Neuronal stem cell (in vitro differentiated cells): ENCODE results near the gene KRTAP19-1.

Experiments used
- DNase-seq: peaks from one replicate; pipeline ENCODE4 v3.0.0-alpha.2; 2013; ENCODE audit warnings: low spot score
- H2AFZ ChIP-seq: one replicate; pipeline ENCODE4 v1.6.1; 2013; ENCODE audit warnings: mild to moderate bottlenecking, low read length, inconsistent platforms
- H2AK5ac ChIP-seq: 2 replicates; pipeline ENCODE4 v1.6.1; 2013; ENCODE audit warnings: low read depth, mild to moderate bottlenecking, inconsistent platforms, low read length, moderate library complexity, mixed read lengths
- H2BK120ac ChIP-seq: 2 replicates; pipeline ENCODE4 v1.6.1; 2013; ENCODE audit warnings: low read depth, mild to moderate bottlenecking, inconsistent platforms, low read length, moderate library complexity, mixed read lengths
- H2BK12ac ChIP-seq: one replicate; pipeline ENCODE4 v1.6.1; 2013; ENCODE audit warnings: low read length, inconsistent platforms
- H2BK15ac ChIP-seq: 2 replicates; pipeline ENCODE4 v1.6.1; 2013; ENCODE audit warnings: mild to moderate bottlenecking, low read length, inconsistent platforms, mixed read lengths
- H2BK5ac ChIP-seq: one replicate; pipeline ENCODE4 v1.6.1; 2013; ENCODE audit warnings: inconsistent platforms, mild to moderate bottlenecking, low read length, moderate library complexity
- H3K14ac ChIP-seq: one replicate; pipeline ENCODE4 v1.6.1; 2013; ENCODE audit warnings: low read length, inconsistent platforms
- H3K18ac ChIP-seq: 2 replicates; pipeline ENCODE4 v1.6.1; 2013; ENCODE audit warnings: low read length, inconsistent platforms
- H3K23ac ChIP-seq: 2 replicates; pipeline ENCODE4 v1.6.1; 2013; ENCODE audit warnings: low read depth, mild to moderate bottlenecking, mixed read lengths, low read length, inconsistent platforms; ENCODE audit not compliant: poor library complexity
- H3K27ac ChIP-seq: replicated peaks from 3 replicates; pipeline ENCODE4 v1.5.1; 2013; ENCODE audit warnings: low read length, inconsistent platforms
- H3K27me3 ChIP-seq, 3 experiments: 2 replicates each; pipeline ENCODE4 v1.6.1; 2013; ENCODE audit warnings: low read length in 3 of 3, mild to moderate bottlenecking in 2 of 3, inconsistent platforms in 1 of 3, low read depth in 1 of 3, mixed read lengths in 1 of 3, moderate library complexity in 1 of 3; ENCODE audit not compliant: control insufficient read depth in 3 of 3, insufficient read depth in 3 of 3
- H3K36me3 ChIP-seq, 2 donors: replicated peaks in 1 of 2; 2 replicates each; pipeline ENCODE4 v1.6.1; 2013; ENCODE audit warnings: low read length in 2 of 2; ENCODE audit not compliant: control insufficient read depth in 2 of 2, insufficient read depth in 2 of 2
- H3K4ac ChIP-seq: 2 replicates; pipeline ENCODE4 v1.6.1; 2013; ENCODE audit warnings: inconsistent platforms, mild to moderate bottlenecking, low read length, moderate library complexity
- H3K4me1 ChIP-seq, 2 donors: 1 replicate in 1 of 2; 2 replicates in 1 of 2; pipeline ENCODE4 v1.6.1; 2013; ENCODE audit warnings: low read length in 2 of 2, low read depth in 1 of 2; ENCODE audit not compliant: control insufficient read depth in 2 of 2, insufficient read depth in 1 of 2
- H3K4me2 ChIP-seq: one replicate; pipeline ENCODE4 v1.6.1; 2013; ENCODE audit warnings: mild to moderate bottlenecking, low read length, inconsistent platforms; ENCODE audit not compliant: insufficient read depth, poor library complexity, severe bottlenecking
- H3K4me3 ChIP-seq, 2 donors: 2 replicates each; pipeline ENCODE4 v1.5.1; 2013; ENCODE audit warnings: low read length in 2 of 2, mild to moderate bottlenecking in 2 of 2, inconsistent platforms in 1 of 2, moderate library complexity in 1 of 2
- H3K79me1 ChIP-seq: one replicate; pipeline ENCODE4 v1.6.1; 2013; ENCODE audit warnings: low read depth, mild to moderate bottlenecking, inconsistent platforms, low read length, moderate library complexity
- H3K9ac ChIP-seq: one replicate; pipeline ENCODE4 v1.6.1; 2013; ENCODE audit warnings: mild to moderate bottlenecking, low read depth, low read length, inconsistent platforms; ENCODE audit not compliant: poor library complexity
- H3K9me3 ChIP-seq, 2 donors: replicated peaks in 1 of 2; 2 replicates each; pipeline versions ENCODE3 to v1.6.1; 2013; ENCODE audit warnings: low read length in 2 of 2, mild to moderate bottlenecking in 2 of 2, inconsistent platforms in 1 of 2, low read depth in 1 of 2, mixed read lengths in 1 of 2, moderate library complexity in 1 of 2; ENCODE audit not compliant: control insufficient read depth in 2 of 2, insufficient read depth in 1 of 2
- H4K8ac ChIP-seq: one replicate; pipeline ENCODE4 v1.6.1; 2013; ENCODE audit warnings: low read depth, mild to moderate bottlenecking, inconsistent platforms, low read length, moderate library complexity
- H4K91ac ChIP-seq: one replicate; pipeline ENCODE4 v1.6.1; 2013; ENCODE audit warnings: low read length, low read depth, mild to moderate bottlenecking, inconsistent platforms; ENCODE audit not compliant: poor library complexity
- WGBS, 2 donors: extraction: QIAGEN DNeasy Blood & Tissue Kit; methylation state at CpG; one replicate each; pipeline ENCODE4 v1.1.7; 2013; ENCODE audit warnings: missing lambda C conversion rate in 2 of 2, mixed read lengths in 1 of 2; ENCODE audit not compliant: insufficient read length in 2 of 2, insufficient replicate concordance in 1 of 2; ENCODE audit errors: extremely low coverage in 2 of 2; 5-methylcytosine and 5-hydroxymethylcytosine counted together

The KRTAP19-1 gene

DNA sequence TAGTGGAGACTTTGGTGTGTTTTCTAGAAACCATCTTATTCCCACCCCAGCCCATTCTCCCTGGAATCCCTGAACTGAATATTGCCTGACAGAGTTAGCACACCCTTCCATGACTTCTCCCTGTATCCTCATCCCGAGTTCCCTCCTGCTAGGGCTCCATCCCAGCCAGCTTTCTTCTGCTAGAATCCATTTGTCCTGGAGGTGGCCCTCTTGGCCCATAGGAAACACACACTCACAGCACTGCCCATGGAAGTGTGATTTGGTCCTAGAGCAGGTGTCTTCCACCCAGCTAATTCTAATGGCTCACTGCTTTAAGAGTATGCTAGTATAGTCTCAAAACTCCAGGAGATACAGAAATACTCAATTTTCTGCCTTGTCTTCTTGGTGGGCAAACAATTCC lies 36.0 kb downstream of the KRTAP19-1 start:
- Histone ChIP-seq H2BK5ac (no peak overlapping the region), H3K18ac (no peak overlapping the region), H3K36me3 (no peaks in the 10 kb centered on the region), H3K27me3 (no peaks in the 10 kb centered on the region), H2AFZ (no peak overlapping the region), H3K23ac (no peak overlapping the region), H3K4me2 (no peak overlapping the region), H3K14ac (no peak overlapping the region), H2BK12ac (no peak overlapping the region), H4K8ac (no peak overlapping the region), H2BK15ac (no peak overlapping the region), H3K27ac (no peak overlapping the region), H2BK120ac (no peak overlapping the region), H3K9ac (no peak overlapping the region), H3K4me1 (no peaks in the 10 kb centered on the region), H2AK5ac (no peak overlapping the region), H3K4ac (no peak overlapping the region), H3K4me3 (no peak overlapping the region), H3K79me1 (no peaks in the 10 kb centered on the region), H4K91ac (no peak overlapping the region), H3K9me3 (no peaks in the 10 kb centered on the region)
- no CpG with 5 or more reads among the region's 1 CpG for WGBS, 2 donors
- no peak for DNase-seq

DNA sequence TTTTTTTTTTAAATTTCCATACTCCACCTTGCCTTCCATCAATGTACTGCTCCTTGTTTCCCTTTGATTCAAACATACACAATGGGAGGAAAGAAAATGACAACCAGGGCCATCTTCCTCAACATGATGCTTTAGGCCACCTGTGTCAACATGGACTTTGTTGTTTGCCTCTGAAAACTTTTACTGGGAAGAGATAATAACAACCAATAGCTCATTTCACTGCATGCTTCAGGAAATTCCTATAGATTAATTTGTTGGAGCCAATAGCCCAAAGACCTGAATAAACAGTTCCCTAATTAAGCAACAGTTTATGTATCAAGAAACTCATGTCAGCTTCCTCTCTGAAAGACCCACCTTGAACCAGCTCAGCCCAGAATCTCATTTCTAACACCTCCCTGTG lies 36.9 kb downstream of the KRTAP19-1 start:
- Histone ChIP-seq H3K23ac (no peak overlapping the region), H3K18ac (no peak overlapping the region), H3K9me3 (no peaks in the 10 kb centered on the region), H3K79me1 (no peaks in the 10 kb centered on the region), H2BK12ac (no peak overlapping the region), H3K4me2 (no peak overlapping the region), H4K91ac (no peak overlapping the region), H2AFZ (no peak overlapping the region), H4K8ac (no peak overlapping the region), H3K27me3 (no peaks in the 10 kb centered on the region), H3K36me3 (no peaks in the 10 kb centered on the region), H2BK120ac (no peak overlapping the region), H2AK5ac (no peak overlapping the region), H3K4me3 (no peak overlapping the region), H3K4ac (no peak overlapping the region), H2BK5ac (no peak overlapping the region), H3K9ac (no peak overlapping the region), H3K4me1 (no peaks in the 10 kb centered on the region), H2BK15ac (no peak overlapping the region), H3K14ac (no peak overlapping the region), H3K27ac (no peak overlapping the region)
- no peak for DNase-seq

DNA sequence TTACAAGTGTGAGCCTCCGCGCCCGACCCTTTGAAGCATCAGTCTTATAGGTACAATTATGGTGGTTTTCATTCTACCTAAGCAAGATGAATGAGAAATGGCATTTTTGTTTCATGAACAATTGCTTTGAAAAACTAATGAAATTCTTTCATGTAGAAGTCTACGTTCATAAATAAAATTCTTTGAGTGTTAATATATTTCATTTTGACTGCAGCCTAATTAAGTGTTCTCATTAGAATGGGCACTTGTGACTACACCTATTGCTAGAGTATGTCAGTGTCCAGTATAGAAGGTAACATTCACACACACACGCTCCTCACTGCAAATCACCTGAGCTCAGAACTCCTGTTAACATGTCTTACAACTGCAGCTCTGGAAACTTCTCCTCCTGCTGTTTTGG lies 40.2 kb downstream of the KRTAP19-1 start, which contains the start of gene KRTAP15-1:
Gene KRTAP15-1, plus strand, starts transcription at position 301 of the 400 bp plus-strand sequence. Its CDS starts 53 bp downstream, at position 354.
- H3K79me1 ChIP-seq = no peaks in the 10 kb centered on the region
- no peak within 1 kb of the TSS for H3K4ac ChIP-seq
- DNase-seq = no peak
- no peak within 1 kb of the TSS for H3K23ac ChIP-seq
- H3K4me3 ChIP-seq = no peak within 1 kb of the TSS
- no peak within 1 kb of the TSS for H2AFZ ChIP-seq
- H3K14ac ChIP-seq = no peak within 1 kb of the TSS
- H3K4me2 ChIP-seq = no peak within 1 kb of the TSS
- H2BK15ac ChIP-seq = no peak within 1 kb of the TSS
- no peak within 1 kb of the TSS for H2BK120ac ChIP-seq
- no peaks in the 10 kb centered on the region for H3K27me3 ChIP-seq
- no peak within 1 kb of the TSS for H3K27ac ChIP-seq
- H3K9ac ChIP-seq = no peak within 1 kb of the TSS
- no peak within 1 kb of the TSS for H4K91ac ChIP-seq
- H3K4me1 ChIP-seq = peaks cover 0 to 2% of the 10 kb centered on the region in 2 donors
- no peak within 1 kb of the TSS for H2BK12ac ChIP-seq
- H2BK5ac ChIP-seq = no peak within 1 kb of the TSS
- H4K8ac ChIP-seq = no peak within 1 kb of the TSS
- H3K36me3 ChIP-seq = no peaks in the 10 kb centered on the region
- no peaks in the 10 kb centered on the region for H3K9me3 ChIP-seq
- no peak within 1 kb of the TSS for H3K18ac ChIP-seq
- H2AK5ac ChIP-seq = no peak within 1 kb of the TSS
- WGBS, 2 donors = no CpG with 5 or more reads among the region's 5 CpGs

DNA sequence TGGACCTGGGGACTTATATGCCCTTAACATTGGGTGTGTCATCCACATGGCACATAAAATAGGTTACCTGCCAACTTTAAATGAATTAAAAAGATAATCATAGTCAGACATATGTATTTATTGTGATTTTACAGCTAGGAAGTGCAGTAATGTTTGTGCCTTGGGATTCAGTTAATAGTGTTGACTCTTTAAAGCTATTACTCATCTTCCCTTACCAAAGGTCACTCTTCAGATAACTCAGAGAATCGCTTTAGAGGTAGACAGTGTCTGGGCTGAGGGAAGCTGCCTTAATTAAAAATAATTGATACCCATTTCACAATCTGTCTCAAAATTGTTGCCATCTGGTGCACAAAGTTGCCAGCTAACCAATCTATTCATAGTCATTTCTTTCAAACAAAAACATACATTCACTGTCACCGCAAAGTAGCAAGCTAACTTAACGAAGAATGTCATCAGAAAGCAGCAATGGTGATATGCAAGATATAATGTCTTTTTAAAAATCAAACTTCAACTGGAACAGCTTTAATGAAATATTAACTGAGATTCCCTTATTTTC lies 43.1 kb downstream of the KRTAP19-1 start:
- no peak overlapping the region for H2BK15ac ChIP-seq
- no peak overlapping the region for H4K8ac ChIP-seq
- no peaks in the 10 kb centered on the region for H3K79me1 ChIP-seq
- H3K27me3 ChIP-seq = no peaks in the 10 kb centered on the region
- DNase-seq = no peak
- no peak overlapping the region for H2AK5ac ChIP-seq
- H4K91ac ChIP-seq = no peak overlapping the region
- H3K14ac ChIP-seq = no peak overlapping the region
- no peak overlapping the region for H3K23ac ChIP-seq
- H3K9ac ChIP-seq = no peak overlapping the region
- H3K4ac ChIP-seq = no peak overlapping the region
- H2AFZ ChIP-seq = no peak overlapping the region
- no peak overlapping the region for H2BK5ac ChIP-seq
- H3K36me3 ChIP-seq = no peaks in the 10 kb centered on the region
- no peak overlapping the region for H2BK120ac ChIP-seq
- no peak overlapping the region for H3K4me2 ChIP-seq
- no CpG with 5 or more reads among the region's 3 CpGs for WGBS, 2 donors
- no peaks in the 10 kb centered on the region for H3K9me3 ChIP-seq
- no peak overlapping the region for H2BK12ac ChIP-seq
- H3K4me1 ChIP-seq = peaks cover 0 to 2% of the 10 kb centered on the region in 2 donors
- H3K27ac ChIP-seq = no peak overlapping the region
- no peak overlapping the region for H3K18ac ChIP-seq
- H3K4me3 ChIP-seq = no peak overlapping the region
